Endothelial cell of hepatic sinusoid (primary cell): ENCODE measurements around the gene EPB41L4B.
"Not testable (repeated sequence)": the region's sequence is repeated elsewhere in the genome, so short reads cannot be mapped to it uniquely, and the experiment has no call there.

Experiments used
- in situ Hi-C: cut with HindIII; loops from 2 replicates; pipeline ENCODE4 v1.10.0; 2017; ENCODE audit warnings: low sequenced_read_pairs

EPB41L4B gene

GRCh38 chr9:109248133-109248581 is 72.7 kb downstream of the EPB41L4B start:
- in situ Hi-C loops, result no loop called here

GRCh38 chr9:109247228-109247627 is 73.6 kb downstream of the EPB41L4B start:
- in situ Hi-C loops, result no loop called here

- in situ Hi-C loops, result no loop called here
Measured at GRCh38 chr9:109246533-109246932, 74.3 kb downstream of the EPB41L4B start.

- in situ Hi-C loops, result no loop called here
Measured at GRCh38 chr9:109245310-109245897, 75.5 kb downstream of the EPB41L4B start.

- in situ Hi-C loops, result loop anchor here (5.0 kb wide), 1 partner anchor 78 kb away; the partner anchor contains the start of gene EPB41L4B
Measured at GRCh38 chr9:109244179-109245132, 76.4 kb downstream of the EPB41L4B start.

GRCh38 chr9:109242741-109243140 is 78.1 kb downstream of the EPB41L4B start:
- in situ Hi-C loops, result loop anchor here (5.0 kb wide), 1 partner anchor 80 kb away; the partner anchor contains the start of gene EPB41L4B

- in situ Hi-C loops, result loop anchor here (5.0 kb wide), 1 partner anchor 80 kb away; the partner anchor contains the start of gene EPB41L4B
Measured at GRCh38 chr9:109242014-109242413, 78.8 kb downstream of the EPB41L4B start.

GRCh38 chr9:109241207-109241606 is 79.7 kb downstream of the EPB41L4B start:
- in situ Hi-C loops, result loop anchor here (5.0 kb wide), 1 partner anchor 81 kb away; the partner anchor contains the start of gene EPB41L4B

GRCh38 chr9:109239240-109239639 is 81.6 kb downstream of the EPB41L4B start:
- in situ Hi-C loops, result no loop called here

GRCh38 chr9:109238655-109239054 is 82.2 kb downstream of the EPB41L4B start:
- in situ Hi-C loops, result no loop called here

- in situ Hi-C loops, result no loop called here
Measured at GRCh38 chr9:109238125-109238524, 82.7 kb downstream of the EPB41L4B start.

- in situ Hi-C loops, result no loop called here
Measured at GRCh38 chr9:109232449-109233237, 88.2 kb downstream of the EPB41L4B start.

GRCh38 chr9:109231593-109231992 is 89.3 kb downstream of the EPB41L4B start:
- in situ Hi-C loops, result no loop called here

GRCh38 chr9:109230277-109230676 is 90.6 kb downstream of the EPB41L4B start:
- in situ Hi-C loops, result no loop called here

GRCh38 chr9:109229682-109230081 is 91.2 kb downstream of the EPB41L4B start:
- in situ Hi-C loops, result no loop called here

- in situ Hi-C loops, result no loop called here
Measured at GRCh38 chr9:109228093-109228642, 92.7 kb downstream of the EPB41L4B start.

- in situ Hi-C loops, result no loop called here
Measured at GRCh38 chr9:109225629-109226028, 95.2 kb downstream of the EPB41L4B start.

GRCh38 chr9:109224751-109225150 is 96.1 kb downstream of the EPB41L4B start:
- in situ Hi-C loops, result loop anchor here (5.0 kb wide), 1 partner anchor 53 kb away; no protein-coding TSS in a partner anchor

GRCh38 chr9:109218242-109218641 is 102.6 kb downstream of the EPB41L4B start:
- in situ Hi-C loops, result not testable (repeated sequence)

GRCh38 chr9:109214414-109214813 is 106.4 kb downstream of the EPB41L4B start:
- in situ Hi-C loops, result no loop called here
